CD4-positive, CD25-positive, alpha-beta regulatory T cell (primary cell): Measurements from ENCODE around the gene ADGRG7. TPM values are rescaled to one million over a fixed set of nuclear protein-coding genes. Genes with fewer than 3 reads are reported as not detected.
"Not testable (repeated sequence)": the region's sequence is repeated elsewhere in the genome, so short reads cannot be mapped to it uniquely, and the experiment has no call there.

Source experiments
- ATAC-seq, 2 donors: fragments of 150-1000 bp; cut with Tn5 transposase; one replicate each; pipeline ENCODE4 v1.10.0; 2021; ENCODE audit warnings: low read depth in 2 of 2, moderate number of reproducible peaks in 2 of 2, moderate library complexity in 1 of 2
- DNase-seq, 3 donors: peaks; one replicate each; pipeline versions ENCODE4 v3.0.0 to v3.0.0-alpha.2; 2012 to 2022; ENCODE audit warnings: mixed read lengths in 1 of 3
- H3K27ac ChIP-seq: one replicate; pipeline ENCODE4 v1.7.0; 2013; ENCODE audit warnings: mild to moderate bottlenecking, low read length; ENCODE audit not compliant: insufficient read depth, poor library complexity, severe bottlenecking
- H3K27me3 ChIP-seq: one replicate; pipeline ENCODE4 v1.7.0; 2013; ENCODE audit warnings: low read length; ENCODE audit not compliant: control insufficient read depth, insufficient read depth
- H3K36me3 ChIP-seq: one replicate; pipeline ENCODE4 v1.7.0; 2013; ENCODE audit warnings: mild to moderate bottlenecking, low read length, moderate library complexity; ENCODE audit not compliant: control insufficient read depth, insufficient read depth
- H3K4me1 ChIP-seq: 2 replicates; pipeline ENCODE4 v1.7.0; 2013; ENCODE audit warnings: mild to moderate bottlenecking, low read length; ENCODE audit not compliant: insufficient read depth, control insufficient read depth, poor library complexity, severe bottlenecking
- H3K4me3 ChIP-seq: one replicate; pipeline ENCODE4 v1.7.0; 2013; ENCODE audit warnings: low read depth, mild to moderate bottlenecking, low read length, moderate library complexity
- H3K9me3 ChIP-seq, 2 experiments: 1 replicate in 1 of 2; 2 replicates in 1 of 2; pipeline ENCODE4 v1.7.0; 2013; ENCODE audit warnings: low read length in 2 of 2, mild to moderate bottlenecking in 1 of 2, moderate library complexity in 1 of 2; ENCODE audit not compliant: control insufficient read depth in 2 of 2
- H3K27ac Mint-ChIP-seq, 3 donors: one replicate each; pipeline ENCODE4 v1.8.0; 2020 to 2022; ENCODE audit warnings: mild to moderate bottlenecking in 3 of 3, mixed read lengths in 3 of 3, moderate library complexity in 2 of 3
- H3K27me3 Mint-ChIP-seq: one replicate; pipeline ENCODE4 v1.8.0; 2022; ENCODE audit warnings: mild to moderate bottlenecking, mixed read lengths
- H3K36me3 Mint-ChIP-seq: one replicate; pipeline ENCODE4 v1.8.0; 2020; ENCODE audit warnings: mixed read lengths
- H3K4me1 Mint-ChIP-seq, 4 donors: one replicate each; pipeline ENCODE4 v1.8.0; 2020 to 2022; ENCODE audit warnings: mixed read lengths in 4 of 4, mild to moderate bottlenecking in 1 of 4
- H3K4me3 Mint-ChIP-seq, 4 donors: one replicate each; pipeline ENCODE4 v1.8.0; 2020 to 2022; ENCODE audit warnings: mild to moderate bottlenecking in 4 of 4, mixed read lengths in 4 of 4, moderate library complexity in 3 of 4
- H3K9me3 Mint-ChIP-seq, 7 donors: one replicate each; pipeline ENCODE4 v1.8.0; 2020 to 2022; ENCODE audit warnings: mixed read lengths in 7 of 7, mild to moderate bottlenecking in 3 of 7, moderate library complexity in 2 of 7
- polyA plus RNA-seq, 4 donors: library from polyadenylated mRNA; unstranded; fragments of 300-500 nt; fragmentation: Illumina TruSeq; gene quantifications; one replicate each; pipeline ENCODE4 v1.2.3, GENCODE V29; 2021
- total RNA-seq: library from RNA; stranded (reverse); gene quantifications from one replicate; pipeline ENCODE4 v1.2.3, GENCODE V29; 2022

ADGRG7 gene
- total and polyA plus RNA-seq, 5 donors from 2014 or later: not detected

- peaks cover 9% of the 10 kb centered on the region for H3K27me3 Mint-ChIP-seq
- Histone ChIP-seq H3K4me3 (no peak overlapping the region), H3K4me1 (no peaks in the 10 kb centered on the region), H3K27me3 (no peaks in the 10 kb centered on the region), H3K27ac (no peak overlapping the region), H3K9me3 (no peaks in the 10 kb centered on the region), H3K36me3 (no peaks in the 10 kb centered on the region)
- ATAC-seq: no peak
- no peak overlapping the region for H3K27ac Mint-ChIP-seq
- no peak for DNase-seq
- peaks cover 0 to 2% (median 0%) of the 10 kb centered on the region in 7 donors for H3K9me3 Mint-ChIP-seq
- no peak overlapping the region for H3K4me3 Mint-ChIP-seq
- H3K4me1 Mint-ChIP-seq: peaks cover 0 to 8% (median 3%) of the 10 kb centered on the region in 4 donors
- H3K36me3 Mint-ChIP-seq: no peaks in the 10 kb centered on the region
Observed at GRCh38 chr3:100653604-100654294, 44.3 kb downstream of the ADGRG7 start.

- H3K27me3 ChIP-seq: no peaks in the 10 kb centered on the region
- no peak overlapping the region for H3K27ac ChIP-seq
- Mint-ChIP-seq H3K9me3 (peaks cover 0 to 2% (median 0%) of the 10 kb centered on the region in 7 donors), H3K27me3 (peaks cover 18% of the 10 kb centered on the region), H3K27ac (no peak overlapping the region), H3K4me1 (no peaks in the 10 kb centered on the region), H3K4me3 (no peak overlapping the region), H3K36me3 (no peaks in the 10 kb centered on the region)
- no peak overlapping the region for H3K4me3 ChIP-seq
- ATAC-seq (no peak), DNase-seq (no peak)
- H3K4me1 ChIP-seq: no peaks in the 10 kb centered on the region
- H3K36me3 ChIP-seq: no peaks in the 10 kb centered on the region
- no peaks in the 10 kb centered on the region for H3K9me3 ChIP-seq
Observed at GRCh38 chr3:100656945-100657344, 47.5 kb downstream of the ADGRG7 start.

- Mint-ChIP-seq H3K27me3 (peaks cover 19% of the 10 kb centered on the region), H3K4me1 (peaks cover 0 to 14% (median 10%) of the 10 kb centered on the region in 4 donors)
- H3K9me3 ChIP-seq, H3K36me3 ChIP-seq, H3K4me3 ChIP-seq, ATAC-seq, H3K9me3 Mint-ChIP-seq, H3K36me3 Mint-ChIP-seq, H3K4me3 Mint-ChIP-seq, H3K4me1 ChIP-seq, H3K27ac Mint-ChIP-seq, H3K27me3 ChIP-seq, H3K27ac ChIP-seq, DNase-seq: not testable (repeated sequence)
Observed at GRCh38 chr3:100661294-100661693, 51.9 kb downstream of the ADGRG7 start.

- H3K9me3 Mint-ChIP-seq: peaks cover 0 to 2% (median 0%) of the 10 kb centered on the region in 7 donors
- ATAC-seq: no peak
- H3K27ac Mint-ChIP-seq: no peak overlapping the region
- no peak for DNase-seq
- H3K4me1 ChIP-seq: no peaks in the 10 kb centered on the region
- H3K4me3 Mint-ChIP-seq: no peak overlapping the region
- H3K27me3 ChIP-seq: peaks cover 2% of the 10 kb centered on the region
- H3K36me3 Mint-ChIP-seq: no peaks in the 10 kb centered on the region
- H3K27ac ChIP-seq: no peak overlapping the region
- H3K27me3 Mint-ChIP-seq: peaks cover 15% of the 10 kb centered on the region
- H3K4me1 Mint-ChIP-seq: peaks cover 0 to 14% (median 10%) of the 10 kb centered on the region in 4 donors
- H3K36me3 ChIP-seq: no peaks in the 10 kb centered on the region
- no peaks in the 10 kb centered on the region for H3K9me3 ChIP-seq
- no peak overlapping the region for H3K4me3 ChIP-seq
Observed at GRCh38 chr3:100662113-100662823, 52.9 kb downstream of the ADGRG7 start.

- H3K27ac Mint-ChIP-seq: peak overlapping the region in 1 of 3 donors; percentile 52
- Histone ChIP-seq H3K27ac (no peak overlapping the region), H3K9me3 (no peaks in the 10 kb centered on the region), H3K4me3 (no peak overlapping the region), H3K27me3 (peaks cover 2% of the 10 kb centered on the region), H3K4me1 (no peaks in the 10 kb centered on the region), H3K36me3 (no peaks in the 10 kb centered on the region)
- peaks cover 0 to 9% (median 5%) of the 10 kb centered on the region in 7 donors for H3K9me3 Mint-ChIP-seq
- DNase-seq: peak in 1 of 3 donors; percentile 45
- no peaks in the 10 kb centered on the region for H3K36me3 Mint-ChIP-seq
- H3K27me3 Mint-ChIP-seq: peaks cover 15% of the 10 kb centered on the region
- H3K4me3 Mint-ChIP-seq: peak overlapping the region in 2 of 4 donors; percentile 9 to 35
- peaks cover 0 to 14% (median 10%) of the 10 kb centered on the region in 4 donors for H3K4me1 Mint-ChIP-seq
- ATAC-seq: peak in 1 of 2 donors; percentile 34
Observed at GRCh38 chr3:100665230-100665629, 55.8 kb downstream of the ADGRG7 start.

GRCh38 chr3:100666699-100667098, 57.3 kb downstream of the ADGRG7 start:
- H3K27ac Mint-ChIP-seq, H3K27me3 Mint-ChIP-seq, H3K4me1 ChIP-seq, H3K27me3 ChIP-seq, H3K36me3 Mint-ChIP-seq, DNase-seq, H3K27ac ChIP-seq, H3K36me3 ChIP-seq, ATAC-seq, H3K4me3 Mint-ChIP-seq, H3K4me3 ChIP-seq, H3K9me3 ChIP-seq: not testable (repeated sequence)
- Mint-ChIP-seq H3K4me1 (peaks cover 0 to 14% (median 10%) of the 10 kb centered on the region in 4 donors), H3K9me3 (peaks cover 2 to 18% (median 11%) of the 10 kb centered on the region in 7 donors)

- not testable (repeated sequence) for H3K4me1 ChIP-seq, H3K36me3 ChIP-seq, H3K36me3 Mint-ChIP-seq, H3K27ac Mint-ChIP-seq, H3K4me3 ChIP-seq, H3K27ac ChIP-seq, DNase-seq, H3K27me3 Mint-ChIP-seq, H3K4me3 Mint-ChIP-seq, ATAC-seq, H3K27me3 ChIP-seq, H3K9me3 ChIP-seq
- peaks cover 0 to 14% (median 10%) of the 10 kb centered on the region in 4 donors for H3K4me1 Mint-ChIP-seq
- peaks cover 2 to 18% (median 10%) of the 10 kb centered on the region in 7 donors for H3K9me3 Mint-ChIP-seq
Observed at GRCh38 chr3:100667316-100667715, 57.9 kb downstream of the ADGRG7 start.
